WTC11 (cell line): Measurements from ENCODE around the gene RYR3. TPM values are rescaled to one million over a fixed set of nuclear protein-coding genes. Genes with fewer than 3 reads are reported as not detected.

ENCODE experiments used
- ATAC-seq: fragments of 200-7000 bp; cut with Tn5 transposase; 2 replicates; pipeline ENCODE4 v1.10.0; 2021; ENCODE audit warnings: mild to moderate bottlenecking, moderate library complexity
- CTCF ChIA-PET: fragments of 300-600 bp; sonication (Branson Sonifier 250); formaldehyde crosslinking; loops from one replicate; lab custom pipeline; 2021; ENCODE audit warnings: antibody characterized with exemption; lab: Charles Lee
- POLR2A ChIA-PET: fragments of 350-600 bp; sonication (Branson Sonifier 250); formaldehyde crosslinking; loops from one replicate; lab custom pipeline; 2021; ENCODE audit warnings: antibody characterized with exemption; lab: Charles Lee
- DNase-seq: peaks from one replicate; pipeline ENCODE4 v3.0.0; 2021; ENCODE audit warnings: low spot score
- H3K27ac Mint-ChIP-seq: 2 replicates; pipeline ENCODE4 v1.8.0; 2021; ENCODE audit warnings: mixed read lengths
- H3K27me3 Mint-ChIP-seq: 2 replicates; pipeline ENCODE4 v1.8.0; 2021; ENCODE audit warnings: low read depth, mild to moderate bottlenecking, moderate library complexity, mixed read lengths
- H3K36me3 Mint-ChIP-seq: 2 replicates; pipeline ENCODE4 v1.8.0; 2021; ENCODE audit warnings: mixed read lengths
- H3K4me1 Mint-ChIP-seq: 2 replicates; pipeline ENCODE4 v1.8.0; 2022; ENCODE audit warnings: mixed read lengths
- H3K4me3 Mint-ChIP-seq: 2 replicates; pipeline ENCODE4 v1.8.0; 2021; ENCODE audit warnings: mild to moderate bottlenecking, moderate library complexity, mixed read lengths
- H3K9me3 Mint-ChIP-seq: 2 replicates; pipeline ENCODE4 v1.8.0; 2021; ENCODE audit warnings: mixed read lengths
- ATF1 ChIP-seq: sonication (generic); formaldehyde crosslinking; IDR thresholded peaks from 2 replicates; pipeline ENCODE4 v1.8.1; 2023; ENCODE audit warnings: mild to moderate bottlenecking, moderate library complexity, missing genetic modification reagents
- ATF2 ChIP-seq: sonication (generic); formaldehyde crosslinking; IDR thresholded peaks from 2 replicates; pipeline ENCODE4 v1.8.1; 2022; ENCODE audit warnings: low read depth, missing genetic modification reagents, borderline replicate concordance
- CREM ChIP-seq: sonication (generic); formaldehyde crosslinking; IDR thresholded peaks from 2 replicates; pipeline ENCODE4 v1.8.1; 2022; ENCODE audit warnings: mild to moderate bottlenecking, missing genetic modification reagents, moderate library complexity
- ELF4 ChIP-seq: sonication (generic); formaldehyde crosslinking; IDR thresholded peaks from 2 replicates; pipeline ENCODE4 v1.8.1; 2022; ENCODE audit warnings: low read depth, mild to moderate bottlenecking, moderate library complexity, missing genetic modification reagents
- FOXP1 ChIP-seq: sonication (generic); formaldehyde crosslinking; IDR thresholded peaks from 2 replicates; pipeline ENCODE4 v1.8.0; 2022; ENCODE audit warnings: missing genetic modification reagents, mild to moderate bottlenecking, moderate library complexity, borderline replicate concordance
- GTF2I ChIP-seq: fragments of 250-450 bp; sonication (Bioruptor Pico); conservative IDR thresholded peaks from 2 replicates; pipeline ENCODE4 v1.4.0; 2021; ENCODE audit warnings: mild to moderate bottlenecking
- NFE2L1 ChIP-seq: sonication (generic); formaldehyde crosslinking; IDR thresholded peaks from 2 replicates; pipeline ENCODE4 v1.8.1; 2023; ENCODE audit warnings: missing genetic modification reagents
- OVOL2 ChIP-seq: fragments of 250-450 bp; sonication (Bioruptor Pico); IDR thresholded peaks from 2 replicates; pipeline ENCODE4 v1.9.0; 2021; ENCODE audit warnings: mild to moderate bottlenecking, borderline replicate concordance
- RORB ChIP-seq: fragments of 250-450 bp; sonication (Bioruptor Pico); IDR thresholded peaks from 2 replicates; pipeline ENCODE4 v1.9.0; 2021; ENCODE audit warnings: mild to moderate bottlenecking
- SMAD3 ChIP-seq: sonication (generic); formaldehyde crosslinking; IDR thresholded peaks from 2 replicates; pipeline ENCODE4 v1.8.0; 2022; ENCODE audit warnings: missing genetic modification reagents, mild to moderate bottlenecking, borderline replicate concordance
- SOX15 ChIP-seq: fragments of 250-450 bp; sonication (Bioruptor Pico); IDR thresholded peaks from 2 replicates; pipeline ENCODE4 v1.9.0; 2021; ENCODE audit warnings: mild to moderate bottlenecking
- SP1 ChIP-seq: sonication (generic); formaldehyde crosslinking; conservative IDR thresholded peaks from 2 replicates; pipeline ENCODE4 v1.8.1; 2022; ENCODE audit warnings: missing genetic modification reagents
- ZBTB43 ChIP-seq: sonication (generic); formaldehyde crosslinking; IDR thresholded peaks from 2 replicates; pipeline ENCODE4 v1.8.1; 2023; ENCODE audit warnings: mild to moderate bottlenecking, missing genetic modification reagents
- ZNF121 ChIP-seq: sonication (generic); formaldehyde crosslinking; IDR thresholded peaks from 2 replicates; pipeline ENCODE4 v1.8.0; 2023; ENCODE audit warnings: missing genetic modification reagents
- ZNF138 ChIP-seq: sonication (generic); formaldehyde crosslinking; conservative IDR thresholded peaks from 2 replicates; pipeline ENCODE4 v1.8.1; 2022; ENCODE audit warnings: mild to moderate bottlenecking, moderate library complexity, missing genetic modification reagents
- ZNF263 ChIP-seq: sonication (generic); formaldehyde crosslinking; IDR thresholded peaks from 2 replicates; pipeline ENCODE4 v1.8.1; 2022; ENCODE audit warnings: low read depth, mild to moderate bottlenecking, moderate library complexity, missing genetic modification reagents
- ZNF396 ChIP-seq: fragments of 250-450 bp; sonication (Bioruptor Pico); IDR thresholded peaks from 2 replicates; pipeline ENCODE4 v1.8.0; 2021; ENCODE audit warnings: mild to moderate bottlenecking, moderate library complexity, borderline replicate concordance
- ZNF416 ChIP-seq: fragments of 250-450 bp; sonication (Bioruptor Pico); IDR thresholded peaks from 2 replicates; pipeline ENCODE4 v1.9.0; 2021; ENCODE audit warnings: mild to moderate bottlenecking, inconsistent platforms
- ZNF423 ChIP-seq: fragments of 250-450 bp; sonication (Bioruptor Pico); IDR thresholded peaks from 2 replicates; pipeline ENCODE4 v2.1.2; 2022; ENCODE audit warnings: mild to moderate bottlenecking, moderate library complexity
- total RNA-seq: library from RNA; stranded (reverse); gene quantifications from 3 replicates; pipeline ENCODE4 v1.2.3, GENCODE V29; 2021
- TF ChIP-seq, protein P1 (sequence below): sonication (generic); formaldehyde crosslinking; IDR thresholded peaks from 2 replicates; pipeline ENCODE4 v1.8.0; 2022; ENCODE audit warnings: mild to moderate bottlenecking, missing genetic modification reagents
- TF ChIP-seq, protein P2 (sequence below): sonication (generic); formaldehyde crosslinking; IDR thresholded peaks from 2 replicates; pipeline ENCODE4 v1.8.0; 2022; ENCODE audit warnings: mild to moderate bottlenecking, missing genetic modification reagents
- TF ChIP-seq, protein P3 (sequence below): sonication (generic); formaldehyde crosslinking; IDR thresholded peaks from 2 replicates; pipeline ENCODE4 v1.8.1; 2022; ENCODE audit warnings: mild to moderate bottlenecking, missing genetic modification reagents, moderate library complexity, borderline replicate concordance
- TF ChIP-seq, protein P4 (sequence below): sonication (generic); formaldehyde crosslinking; IDR thresholded peaks from 2 replicates; pipeline ENCODE4 v1.8.0; 2023; ENCODE audit warnings: missing genetic modification reagents
- TF ChIP-seq, protein P5 (sequence below): sonication (generic); formaldehyde crosslinking; IDR thresholded peaks from 2 replicates; pipeline ENCODE4 v1.8.0; 2023; ENCODE audit warnings: missing genetic modification reagents, mild to moderate bottlenecking, borderline replicate concordance

RYR3 gene
- total RNA-seq, 1 experiment from 2014 or later: 1.4 TPM

DNA sequence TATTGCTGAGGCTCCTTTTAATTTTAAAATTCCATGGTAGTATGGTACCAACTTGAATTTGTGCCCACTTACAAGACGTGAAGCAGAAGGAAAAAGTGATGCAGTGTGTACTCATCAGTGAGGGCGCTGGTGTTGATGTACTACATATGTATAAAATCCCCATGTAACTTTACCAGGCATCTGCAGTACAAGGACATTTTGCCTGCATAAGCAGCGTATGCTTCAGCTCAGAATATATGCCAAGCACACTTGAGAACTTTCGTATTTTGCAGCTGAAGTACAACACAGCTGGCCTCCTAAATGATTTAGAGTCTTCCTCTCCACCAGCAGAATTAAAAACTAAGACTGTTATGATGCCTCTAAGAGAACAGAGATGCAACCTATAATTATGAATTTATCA lies 108.9 kb downstream of the RYR3 start:
- H3K4me1 Mint-ChIP-seq: no peaks in the 10 kb centered on the region
- TF ChIP-seq NFE2L1 (CRISPR knock-in tag): no peak
- no peak for TF ChIP-seq CREM (CRISPR knock-in tag)
- no peak for TF ChIP-seq SOX15 (CRISPR knock-in tag)
- TF ChIP-seq OVOL2 (CRISPR knock-in tag): no peak
- TF ChIP-seq, protein P1, sequence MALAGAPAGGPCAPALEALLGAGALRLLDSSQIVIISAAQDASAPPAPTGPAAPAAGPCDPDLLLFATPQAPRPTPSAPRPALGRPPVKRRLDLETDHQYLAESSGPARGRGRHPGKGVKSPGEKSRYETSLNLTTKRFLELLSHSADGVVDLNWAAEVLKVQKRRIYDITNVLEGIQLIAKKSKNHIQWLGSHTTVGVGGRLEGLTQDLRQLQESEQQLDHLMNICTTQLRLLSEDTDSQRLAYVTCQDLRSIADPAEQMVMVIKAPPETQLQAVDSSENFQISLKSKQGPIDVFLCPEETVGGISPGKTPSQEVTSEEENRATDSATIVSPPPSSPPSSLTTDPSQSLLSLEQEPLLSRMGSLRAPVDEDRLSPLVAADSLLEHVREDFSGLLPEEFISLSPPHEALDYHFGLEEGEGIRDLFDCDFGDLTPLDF: no peak
- no peak for TF ChIP-seq ZNF416 (CRISPR knock-in tag)
- TF ChIP-seq SMAD3 (CRISPR knock-in tag): no peak
- TF ChIP-seq, all 79 proteins: peak for 0
- DNase-seq (no peak), ATAC-seq (no peak)
- POLR2A ChIA-PET: no interaction called here
- Mint-ChIP-seq H3K27ac (no peak overlapping the region), H3K27me3 (no peaks in the 10 kb centered on the region), H3K9me3 (no peaks in the 10 kb centered on the region), H3K4me3 (no peak overlapping the region), H3K36me3 (no peaks in the 10 kb centered on the region)
- CTCF ChIA-PET: no interaction called here

- DNase-seq: no peak
- peaks cover 5% of the 10 kb centered on the region for H3K4me1 Mint-ChIP-seq
- no peak overlapping the region for H3K27ac Mint-ChIP-seq
- no peaks in the 10 kb centered on the region for H3K9me3 Mint-ChIP-seq
- CTCF ChIA-PET: no interaction called here
- H3K27me3 Mint-ChIP-seq: no peaks in the 10 kb centered on the region
- no peak overlapping the region for H3K4me3 Mint-ChIP-seq
- ATAC-seq: no peak
- no peak for TF ChIP-seq ZNF263 (CRISPR knock-in tag)
- TF ChIP-seq ZNF138 (CRISPR knock-in tag): no peak
- TF ChIP-seq ATF2: no peak
- no peak for TF ChIP-seq RORB (CRISPR knock-in tag)
- TF ChIP-seq, protein P2, sequence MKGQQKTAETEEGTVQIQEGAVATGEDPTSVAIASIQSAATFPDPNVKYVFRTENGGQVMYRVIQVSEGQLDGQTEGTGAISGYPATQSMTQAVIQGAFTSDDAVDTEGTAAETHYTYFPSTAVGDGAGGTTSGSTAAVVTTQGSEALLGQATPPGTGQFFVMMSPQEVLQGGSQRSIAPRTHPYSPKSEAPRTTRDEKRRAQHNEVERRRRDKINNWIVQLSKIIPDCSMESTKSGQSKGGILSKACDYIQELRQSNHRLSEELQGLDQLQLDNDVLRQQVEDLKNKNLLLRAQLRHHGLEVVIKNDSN: no peak
- no peak for TF ChIP-seq ZNF121 (CRISPR knock-in tag)
- TF ChIP-seq ATF1 (CRISPR knock-in tag): no peak
- TF ChIP-seq ZNF396 (CRISPR knock-in tag): no peak
- no peak for TF ChIP-seq ZBTB43 (CRISPR knock-in tag)
- TF ChIP-seq, protein P3, sequence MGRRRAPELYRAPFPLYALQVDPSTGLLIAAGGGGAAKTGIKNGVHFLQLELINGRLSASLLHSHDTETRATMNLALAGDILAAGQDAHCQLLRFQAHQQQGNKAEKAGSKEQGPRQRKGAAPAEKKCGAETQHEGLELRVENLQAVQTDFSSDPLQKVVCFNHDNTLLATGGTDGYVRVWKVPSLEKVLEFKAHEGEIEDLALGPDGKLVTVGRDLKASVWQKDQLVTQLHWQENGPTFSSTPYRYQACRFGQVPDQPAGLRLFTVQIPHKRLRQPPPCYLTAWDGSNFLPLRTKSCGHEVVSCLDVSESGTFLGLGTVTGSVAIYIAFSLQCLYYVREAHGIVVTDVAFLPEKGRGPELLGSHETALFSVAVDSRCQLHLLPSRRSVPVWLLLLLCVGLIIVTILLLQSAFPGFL (CRISPR knock-in tag): no peak
- TF ChIP-seq OVOL2 (CRISPR knock-in tag): no peak
- no peak for TF ChIP-seq ZNF423 (CRISPR knock-in tag)
- TF ChIP-seq GTF2I (CRISPR knock-in tag): no peak
- TF ChIP-seq, protein P4, sequence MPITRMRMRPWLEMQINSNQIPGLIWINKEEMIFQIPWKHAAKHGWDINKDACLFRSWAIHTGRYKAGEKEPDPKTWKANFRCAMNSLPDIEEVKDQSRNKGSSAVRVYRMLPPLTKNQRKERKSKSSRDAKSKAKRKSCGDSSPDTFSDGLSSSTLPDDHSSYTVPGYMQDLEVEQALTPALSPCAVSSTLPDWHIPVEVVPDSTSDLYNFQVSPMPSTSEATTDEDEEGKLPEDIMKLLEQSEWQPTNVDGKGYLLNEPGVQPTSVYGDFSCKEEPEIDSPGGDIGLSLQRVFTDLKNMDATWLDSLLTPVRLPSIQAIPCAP (CRISPR knock-in tag): no peak
- no peak for TF ChIP-seq ELF4 (CRISPR knock-in tag)
- TF ChIP-seq, protein P5, sequence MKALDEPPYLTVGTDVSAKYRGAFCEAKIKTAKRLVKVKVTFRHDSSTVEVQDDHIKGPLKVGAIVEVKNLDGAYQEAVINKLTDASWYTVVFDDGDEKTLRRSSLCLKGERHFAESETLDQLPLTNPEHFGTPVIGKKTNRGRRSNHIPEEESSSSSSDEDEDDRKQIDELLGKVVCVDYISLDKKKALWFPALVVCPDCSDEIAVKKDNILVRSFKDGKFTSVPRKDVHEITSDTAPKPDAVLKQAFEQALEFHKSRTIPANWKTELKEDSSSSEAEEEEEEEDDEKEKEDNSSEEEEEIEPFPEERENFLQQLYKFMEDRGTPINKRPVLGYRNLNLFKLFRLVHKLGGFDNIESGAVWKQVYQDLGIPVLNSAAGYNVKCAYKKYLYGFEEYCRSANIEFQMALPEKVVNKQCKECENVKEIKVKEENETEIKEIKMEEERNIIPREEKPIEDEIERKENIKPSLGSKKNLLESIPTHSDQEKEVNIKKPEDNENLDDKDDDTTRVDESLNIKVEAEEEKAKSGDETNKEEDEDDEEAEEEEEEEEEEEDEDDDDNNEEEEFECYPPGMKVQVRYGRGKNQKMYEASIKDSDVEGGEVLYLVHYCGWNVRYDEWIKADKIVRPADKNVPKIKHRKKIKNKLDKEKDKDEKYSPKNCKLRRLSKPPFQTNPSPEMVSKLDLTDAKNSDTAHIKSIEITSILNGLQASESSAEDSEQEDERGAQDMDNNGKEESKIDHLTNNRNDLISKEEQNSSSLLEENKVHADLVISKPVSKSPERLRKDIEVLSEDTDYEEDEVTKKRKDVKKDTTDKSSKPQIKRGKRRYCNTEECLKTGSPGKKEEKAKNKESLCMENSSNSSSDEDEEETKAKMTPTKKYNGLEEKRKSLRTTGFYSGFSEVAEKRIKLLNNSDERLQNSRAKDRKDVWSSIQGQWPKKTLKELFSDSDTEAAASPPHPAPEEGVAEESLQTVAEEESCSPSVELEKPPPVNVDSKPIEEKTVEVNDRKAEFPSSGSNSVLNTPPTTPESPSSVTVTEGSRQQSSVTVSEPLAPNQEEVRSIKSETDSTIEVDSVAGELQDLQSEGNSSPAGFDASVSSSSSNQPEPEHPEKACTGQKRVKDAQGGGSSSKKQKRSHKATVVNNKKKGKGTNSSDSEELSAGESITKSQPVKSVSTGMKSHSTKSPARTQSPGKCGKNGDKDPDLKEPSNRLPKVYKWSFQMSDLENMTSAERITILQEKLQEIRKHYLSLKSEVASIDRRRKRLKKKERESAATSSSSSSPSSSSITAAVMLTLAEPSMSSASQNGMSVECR (CRISPR knock-in tag): no peak
- TF ChIP-seq FOXP1 (CRISPR knock-in tag): no peak
- no peak for TF ChIP-seq SP1
- TF ChIP-seq, all 79 proteins: peak for 0
- no peaks in the 10 kb centered on the region; the same call in 1 of the 2 replicates for H3K36me3 Mint-ChIP-seq
- POLR2A ChIA-PET: no interaction called here
These were observed 113.3 kb downstream of the RYR3 start for GRCh38 chr15:33424025-33424424.
